H9 (cell line): ENCODE results near the gene BFSP2. TPM values are rescaled to one million over a fixed set of nuclear protein-coding genes. Genes with fewer than 3 reads are reported as not detected.
"Not testable (repeated sequence)": the region's sequence is repeated elsewhere in the genome, so short reads cannot be mapped to it uniquely, and the experiment has no call there.

Source experiments
- DNase-seq: peaks from one replicate; pipeline ENCODE4 v3.0.0-alpha.2; 2017
- H2AFZ ChIP-seq: one replicate; pipeline ENCODE4 v1.6.1; 2013; ENCODE audit warnings: mild to moderate bottlenecking, low read length, control low read depth, moderate library complexity
- H2AK5ac ChIP-seq: 2 replicates; pipeline ENCODE4 v1.6.1; 2013; ENCODE audit warnings: low read length, control low read depth, mixed read lengths; ENCODE audit not compliant: insufficient read length
- H2BK120ac ChIP-seq: one replicate; pipeline ENCODE4 v1.6.1; 2013; ENCODE audit warnings: low read depth, mild to moderate bottlenecking, low read length, control low read depth, inconsistent platforms; ENCODE audit not compliant: poor library complexity, severe bottlenecking
- H2BK12ac ChIP-seq: 2 replicates; pipeline ENCODE4 v1.6.1; 2013; ENCODE audit warnings: low read length, control low read depth, mixed read lengths, low read depth; ENCODE audit not compliant: insufficient read length
- H2BK15ac ChIP-seq: 2 replicates; pipeline ENCODE4 v1.6.1; 2013; ENCODE audit warnings: low read depth, low read length, control low read depth
- H2BK20ac ChIP-seq: one replicate; pipeline ENCODE4 v1.6.1; 2013; ENCODE audit warnings: low read depth, mild to moderate bottlenecking, low read length, control low read depth, inconsistent platforms; ENCODE audit not compliant: poor library complexity, severe bottlenecking
- H2BK5ac ChIP-seq: 2 replicates; pipeline ENCODE4 v1.6.1; 2013; ENCODE audit warnings: low read length, control low read depth, mixed read lengths; ENCODE audit not compliant: insufficient read length
- H3K14ac ChIP-seq: 2 replicates; pipeline ENCODE4 v1.6.1; 2013; ENCODE audit warnings: low read length, control low read depth; ENCODE audit not compliant: insufficient read depth
- H3K18ac ChIP-seq: 2 replicates; pipeline ENCODE4 v1.6.1; 2013; ENCODE audit warnings: low read depth, mild to moderate bottlenecking, mixed read lengths, low read length, control low read depth; ENCODE audit not compliant: insufficient read length
- H3K23ac ChIP-seq: 2 replicates; pipeline ENCODE4 v1.6.1; 2013; ENCODE audit warnings: low read length, control low read depth, mixed read lengths, low read depth; ENCODE audit not compliant: insufficient read length
- H3K23me2 ChIP-seq: 2 replicates; pipeline ENCODE4 v1.6.1; 2013; ENCODE audit warnings: low read depth, mild to moderate bottlenecking, mixed read lengths, low read length, control low read depth; ENCODE audit not compliant: insufficient read length, poor library complexity, severe bottlenecking
- H3K27ac ChIP-seq: 2 replicates; pipeline ENCODE4 v1.5.1; 2013; ENCODE audit warnings: low read length, control low read depth, mixed read lengths, low read depth; ENCODE audit not compliant: insufficient read length
- H3K27me3 ChIP-seq: 2 replicates; pipeline ENCODE4 v1.6.1; 2013; ENCODE audit warnings: low read length, control low read depth, inconsistent platforms; ENCODE audit not compliant: insufficient read depth
- H3K4ac ChIP-seq: 2 replicates; pipeline ENCODE4 v1.6.1; 2013; ENCODE audit warnings: low read depth, mild to moderate bottlenecking, control low read depth, inconsistent platforms, low read length, moderate library complexity
- H3K4me1 ChIP-seq: 2 replicates; pipeline ENCODE4 v1.6.1; 2013; ENCODE audit warnings: low read length, control low read depth, inconsistent platforms; ENCODE audit not compliant: insufficient read depth
- H3K4me2 ChIP-seq: 2 replicates; pipeline ENCODE4 v1.6.1; 2013; ENCODE audit warnings: low read length, control low read depth, mixed read lengths; ENCODE audit not compliant: insufficient read length, insufficient read depth
- H3K56ac ChIP-seq: 2 replicates; pipeline ENCODE4 v1.6.1; 2013; ENCODE audit warnings: low read depth, mild to moderate bottlenecking, mixed read lengths, low read length, control low read depth; ENCODE audit not compliant: insufficient read length
- H3K79me1 ChIP-seq: 2 replicates; pipeline ENCODE4 v1.6.1; 2013; ENCODE audit warnings: low read depth, mild to moderate bottlenecking, moderate library complexity, low read length, control low read depth, inconsistent platforms; ENCODE audit not compliant: insufficient read depth, poor library complexity, severe bottlenecking
- H3K79me2 ChIP-seq: 2 replicates; pipeline ENCODE4 v1.6.1; 2013; ENCODE audit warnings: low read length, control low read depth, inconsistent platforms; ENCODE audit not compliant: insufficient read depth
- H3K9ac ChIP-seq: 2 replicates; pipeline ENCODE4 v1.6.1; 2013; ENCODE audit warnings: low read length, control low read depth, mixed read lengths; ENCODE audit not compliant: insufficient read length; ENCODE audit errors: extremely low read depth
- H3K9me3 ChIP-seq: one replicate; pipeline ENCODE4 v1.6.1; 2013; ENCODE audit warnings: low read depth, low read length, inconsistent platforms; ENCODE audit not compliant: control insufficient read depth
- H3T11ph ChIP-seq: one replicate; pipeline ENCODE4 v1.6.1; 2013; ENCODE audit warnings: mild to moderate bottlenecking, low read length, control low read depth, inconsistent platforms
- H4K20me1 ChIP-seq: one replicate; pipeline ENCODE4 v1.6.1; 2013; ENCODE audit not compliant: control insufficient read depth, insufficient read length, insufficient read depth
- H4K5ac ChIP-seq: 2 replicates; pipeline ENCODE4 v1.6.1; 2013; ENCODE audit warnings: low read depth, mild to moderate bottlenecking, mixed read lengths, low read length, control low read depth; ENCODE audit not compliant: insufficient read length
- H4K8ac ChIP-seq: replicated peaks from 2 replicates; pipeline ENCODE4 v1.6.1; 2013; ENCODE audit warnings: low read length, control low read depth, mixed read lengths, low read depth; ENCODE audit not compliant: insufficient read length
- H4K91ac ChIP-seq: 2 replicates; pipeline ENCODE4 v1.6.1; 2013; ENCODE audit warnings: low read depth, mild to moderate bottlenecking, moderate library complexity, mixed read lengths, low read length, control low read depth; ENCODE audit not compliant: insufficient read length
- H3K27ac Mint-ChIP-seq, 3 experiments: 2 replicates in 2 of 3; 3 replicates in 1 of 3; pipeline ENCODE4 v1.8.0; 2020 to 2021; ENCODE audit warnings: mixed read lengths in 3 of 3, mild to moderate bottlenecking in 1 of 3, moderate library complexity in 1 of 3
- H3K27me3 Mint-ChIP-seq: 2 replicates; pipeline ENCODE4 v1.8.0; 2021; ENCODE audit warnings: low read depth, mild to moderate bottlenecking, moderate library complexity, mixed read lengths
- H3K36me3 Mint-ChIP-seq, 3 experiments: 2 replicates in 2 of 3; 3 replicates in 1 of 3; pipeline ENCODE4 v1.8.0; 2020 to 2021; ENCODE audit warnings: low read depth in 3 of 3, mixed read lengths in 3 of 3; ENCODE audit not compliant: insufficient read depth in 1 of 3
- H3K4me1 Mint-ChIP-seq, 2 experiments: 2 replicates each; pipeline ENCODE4 v1.8.0; 2020; ENCODE audit warnings: mixed read lengths in 2 of 2
- H3K4me3 Mint-ChIP-seq, 2 experiments: 2 replicates in 1 of 2; 3 replicates in 1 of 2; pipeline ENCODE4 v1.8.0; 2020 to 2021; ENCODE audit warnings: mild to moderate bottlenecking in 2 of 2, mixed read lengths in 2 of 2, moderate library complexity in 1 of 2
- H3K9me3 Mint-ChIP-seq, 2 experiments: 2 replicates in 1 of 2; 3 replicates in 1 of 2; pipeline ENCODE4 v1.8.0; 2020; ENCODE audit warnings: mild to moderate bottlenecking in 2 of 2, mixed read lengths in 2 of 2, moderate library complexity in 1 of 2
- CTCF ChIP-seq: fragments of 200-600 bp; sonication (generic); conservative IDR thresholded peaks from 3 replicates; pipeline ENCODE4 v1.8.0; 2021; ENCODE audit warnings: antibody characterized with exemption, mild to moderate bottlenecking
- WGBS: extraction: QIAGEN DNeasy Blood & Tissue Kit; methylation state at CpG from one replicate; pipeline ENCODE4 v1.1.7; 2013; ENCODE audit warnings: missing lambda C conversion rate, low lambda C conversion rate, mixed read lengths; ENCODE audit not compliant: insufficient read length; ENCODE audit errors: extremely low coverage; 5-methylcytosine and 5-hydroxymethylcytosine counted together
- total RNA-seq: library from RNA; stranded (reverse); gene quantifications from 2 replicates; pipeline ENCODE4 v1.2.1, GENCODE V29; 2021

Gene BFSP2
- total RNA-seq, 1 experiment from 2014 or later = not detected

GRCh38 chr3:133472889-133473288 is 73.0 kb downstream of the BFSP2 start:
- Histone ChIP-seq H3K9me3 (no peaks in the 10 kb centered on the region), H2AK5ac (no peak overlapping the region), H3K18ac (no peak overlapping the region), H3K79me1 (no peaks in the 10 kb centered on the region), H2BK20ac (no peak overlapping the region), H3T11ph (no peak overlapping the region), H2AFZ (no peak overlapping the region), H3K27ac (no peak overlapping the region), H4K91ac (no peak overlapping the region), H3K9ac (no peak overlapping the region), H4K8ac (no peak overlapping the region), H3K27me3 (no peaks in the 10 kb centered on the region), H2BK15ac (no peak overlapping the region), H3K23ac (no peak overlapping the region), H3K4ac (no peak overlapping the region), H4K20me1 (no peaks in the 10 kb centered on the region), H3K56ac (no peak overlapping the region), H3K14ac (no peak overlapping the region), H4K5ac (no peak overlapping the region), H2BK120ac (no peak overlapping the region), H2BK12ac (no peak overlapping the region), H3K79me2 (no peaks in the 10 kb centered on the region), H3K4me2 (no peak overlapping the region), H2BK5ac (no peak overlapping the region), H3K23me2 (no peaks in the 10 kb centered on the region), H3K4me1 (peaks cover 2% of the 10 kb centered on the region; the same call in 1 of the 2 replicates)
- Mint-ChIP-seq H3K27ac (no peak overlapping the region), H3K9me3 (no peaks in the 10 kb centered on the region), H3K36me3 (no peaks in the 10 kb centered on the region), H3K4me3 (no peak overlapping the region), H3K4me1 (peaks cover 30 to 31% of the 10 kb centered on the region in 2 experiments), H3K27me3 (peaks cover 15% of the 10 kb centered on the region)
- DNase-seq = no peak
- TF ChIP-seq CTCF = no peak
- WGBS = no CpG with 5 or more reads among the region's 6 CpGs

GRCh38 chr3:133473472-133474191 is 73.8 kb downstream of the BFSP2 start:
- not testable (repeated sequence) for H4K5ac ChIP-seq, H3K56ac ChIP-seq, H2AK5ac ChIP-seq, H2AFZ ChIP-seq, H2BK12ac ChIP-seq, H3K27me3 ChIP-seq, H3K23me2 ChIP-seq, H4K20me1 ChIP-seq, H3K4ac ChIP-seq, DNase-seq, H3K27ac Mint-ChIP-seq, H3K4me2 ChIP-seq, H3K79me2 ChIP-seq, H4K8ac ChIP-seq, H3K9me3 ChIP-seq, H3K9me3 Mint-ChIP-seq, H3K9ac ChIP-seq, H2BK120ac ChIP-seq, H2BK15ac ChIP-seq, H4K91ac ChIP-seq, H3K27ac ChIP-seq, H3T11ph ChIP-seq, H2BK5ac ChIP-seq, H3K23ac ChIP-seq, H3K4me3 Mint-ChIP-seq, H3K79me1 ChIP-seq, H3K4me1 ChIP-seq, H3K14ac ChIP-seq, H2BK20ac ChIP-seq, H3K18ac ChIP-seq, H3K36me3 Mint-ChIP-seq
- Mint-ChIP-seq H3K4me1 (peaks cover 34 to 37% of the 10 kb centered on the region in 2 experiments), H3K27me3 (peaks cover 15% of the 10 kb centered on the region)
- no CpG with 5 or more reads among the region's 5 CpGs for WGBS
